HG02981 (cell line): ENCODE results near the gene TRIM72.
A peak's percentile ranks its signal among the peaks of the same experiment; 100 is the strongest.
"Not testable (repeated sequence)": the region's sequence is repeated elsewhere in the genome, so short reads cannot be mapped to it uniquely, and the experiment has no call there.

ENCODE experiments used
- ATAC-seq: cut with Tn5 transposase; IDR thresholded peaks from one replicate; pipeline ENCODE4 v1.9.1; 2021; ENCODE audit warnings: mild to moderate bottlenecking, moderate library complexity; ENCODE audit not compliant: unreplicated experiment

Gene TRIM72

GRCh38 chr16:31213877-31214707 is at the start of gene TRIM72:
Gene TRIM72 (plus strand): TSS chr16:31214119. CDS start chr16:31214739, 620 bp downstream.
- no peak for ATAC-seq

- ATAC-seq: no peak
Measured at GRCh38 chr16:31167315-31167714, 46.6 kb upstream of the TRIM72 start.

GRCh38 chr16:31168848-31169247 is 45.1 kb upstream of the TRIM72 start:
- no peak for ATAC-seq

- ATAC-seq: not testable (repeated sequence)
Measured at GRCh38 chr16:31170048-31170447, 43.9 kb upstream of the TRIM72 start.

- no peak for ATAC-seq
Measured at GRCh38 chr16:31177136-31177535, 36.8 kb upstream of the TRIM72 start.

GRCh38 chr16:31179219-31179746 is 34.6 kb upstream of the TRIM72 start:
- ATAC-seq: no peak

- ATAC-seq: peak; percentile 47
Measured at GRCh38 chr16:31179747-31180459, 34.0 kb upstream of the TRIM72 start, which contains the start of gene FUS. Gene FUS (plus strand): TSS chr16:31180139. CDS start chr16:31180215, 76 bp downstream.

- ATAC-seq: no peak
Measured at GRCh38 chr16:31181102-31181830, 32.7 kb upstream of the TRIM72 start.

GRCh38 chr16:31182391-31182790 is 31.5 kb upstream of the TRIM72 start:
- no peak for ATAC-seq

GRCh38 chr16:31183432-31184428 is 30.2 kb upstream of the TRIM72 start:
- no peak for ATAC-seq

- no peak for ATAC-seq
Measured at GRCh38 chr16:31184888-31185287, 29.0 kb upstream of the TRIM72 start.

GRCh38 chr16:31185339-31185738 is 28.6 kb upstream of the TRIM72 start:
- ATAC-seq: no peak

- ATAC-seq: no peak
Measured at GRCh38 chr16:31186176-31186575, 27.7 kb upstream of the TRIM72 start.

- ATAC-seq: no peak
Measured at GRCh38 chr16:31186930-31187807, 26.8 kb upstream of the TRIM72 start.

GRCh38 chr16:31187808-31188189 is 26.1 kb upstream of the TRIM72 start:
- no peak for ATAC-seq

GRCh38 chr16:31188450-31189411 is 25.2 kb upstream of the TRIM72 start:
- no peak for ATAC-seq

GRCh38 chr16:31189412-31189778 is 24.5 kb upstream of the TRIM72 start:
- no peak for ATAC-seq

GRCh38 chr16:31190061-31190460 is 23.9 kb upstream of the TRIM72 start:
- no peak for ATAC-seq
